Neural cell (in vitro differentiated cells): Measurements from ENCODE around the gene SEC23A. TPM values are rescaled to one million over a fixed set of nuclear protein-coding genes. Genes with fewer than 3 reads are reported as not detected.

Source experiments
- H2AFZ ChIP-seq: fragments of 200-600, 300-800 bp; sonication (generic), shearing (Covaris generic); 2 replicates; pipeline ENCODE4 v1.6.0; 2014; ENCODE audit warnings: low read depth, mild to moderate bottlenecking, antibody characterized with exemption, low read length, moderate library complexity
- H3F3A ChIP-seq: fragments of 200-600 bp; shearing (Covaris generic); 2 replicates; pipeline ENCODE4 v1.6.1; 2016; ENCODE audit warnings: mild to moderate bottlenecking, moderate library complexity, mixed read lengths, antibody characterized with exemption, low read length; ENCODE audit not compliant: insufficient read depth, poor library complexity, severe bottlenecking
- H3K27ac ChIP-seq: fragments of 200-600, 300-800 bp; sonication (generic), shearing (Covaris generic); 2 replicates; pipeline ENCODE4 v1.5.1; 2014; ENCODE audit warnings: mild to moderate bottlenecking, low read length, moderate library complexity
- H3K27me3 ChIP-seq: fragments of 300-800, 200-600 bp; sonication (generic), shearing (Covaris generic); 2 replicates; pipeline ENCODE4 v1.6.0; 2014; ENCODE audit warnings: mild to moderate bottlenecking, low read depth, low read length, moderate library complexity; ENCODE audit not compliant: insufficient read depth
- H3K36me3 ChIP-seq: fragments of 300-800, 200-600 bp; sonication (generic), shearing (Covaris generic); 2 replicates; pipeline ENCODE4 v1.5.1; 2014; ENCODE audit warnings: mild to moderate bottlenecking, antibody characterized with exemption, low read length, moderate library complexity; ENCODE audit not compliant: insufficient read depth
- H3K4me2 ChIP-seq: fragments of 300-800, 200-600 bp; sonication (generic), shearing (Covaris generic); 2 replicates; pipeline ENCODE4 v1.6.0; 2014; ENCODE audit warnings: mild to moderate bottlenecking, low read length
- H3K4me3 ChIP-seq: fragments of 300-800, 200-600 bp; sonication (generic), shearing (Covaris generic); 2 replicates; pipeline ENCODE4 v1.5.1; 2014; ENCODE audit warnings: mild to moderate bottlenecking, low read length, moderate library complexity
- H3K79me2 ChIP-seq: fragments of 200-600 bp; shearing (Covaris generic); replicated peaks from 2 replicates; pipeline ENCODE4 v1.6.0; 2014; ENCODE audit warnings: mild to moderate bottlenecking, low read length, moderate library complexity; ENCODE audit not compliant: insufficient read depth
- H3K9ac ChIP-seq: fragments of 300-800, 200-600 bp; sonication (generic), shearing (Covaris generic); 2 replicates; pipeline ENCODE4 v1.6.1; 2016; ENCODE audit warnings: mild to moderate bottlenecking, low read length, mixed read lengths
- H3K9me2 ChIP-seq: fragments of 200-600 bp; shearing (Covaris generic); 2 replicates; pipeline ENCODE4 v1.6.1; 2016; ENCODE audit warnings: mild to moderate bottlenecking, low read length, mixed read lengths; ENCODE audit not compliant: insufficient read depth
- H3K9me3 ChIP-seq: fragments of 200-600, 300-800 bp; sonication (generic), shearing (Covaris generic); 2 replicates; pipeline ENCODE4 v1.6.1; 2016; ENCODE audit warnings: mild to moderate bottlenecking, mixed run types, low read length, moderate library complexity, mixed read lengths
- H4K20me1 ChIP-seq: fragments of 200-600 bp; shearing (Covaris generic); 2 replicates; pipeline ENCODE4 v1.6.1; 2016; ENCODE audit warnings: mild to moderate bottlenecking, mixed run types; ENCODE audit not compliant: insufficient read depth
- EP300 ChIP-seq: fragments of 450-650 bp; conservative IDR thresholded peaks from 2 replicates; pipeline ENCODE4 v1.6.1; 2014; ENCODE audit warnings: antibody characterized with exemption, mild to moderate bottlenecking, moderate library complexity; ENCODE audit not compliant: poor library complexity, severe bottlenecking
- EZH2 ChIP-seq: fragments of 200-600, 300-800 bp; shearing (Covaris generic), sonication (generic); IDR thresholded peaks from 2 replicates; pipeline ENCODE4 v1.6.1; 2014; ENCODE audit warnings: antibody characterized with exemption, low read length, borderline replicate concordance, mild to moderate bottlenecking; ENCODE audit not compliant: insufficient read depth, poor library complexity, severe bottlenecking
- MXI1 ChIP-seq: fragments of 450-650 bp; conservative IDR thresholded peaks from 2 replicates; pipeline ENCODE4 v1.6.1; 2014; ENCODE audit warnings: antibody characterized with exemption, mild to moderate bottlenecking; ENCODE audit not compliant: poor library complexity, severe bottlenecking
- POLR2AphosphoS5 ChIP-seq: IDR thresholded peaks from 2 replicates; pipeline ENCODE4 v1.6.1; 2012
- RAD21 ChIP-seq: fragments of 450-650 bp; conservative IDR thresholded peaks from 2 replicates; pipeline ENCODE4 v1.6.1; 2014; ENCODE audit warnings: antibody characterized with exemption, mild to moderate bottlenecking, moderate library complexity
- SMC3 ChIP-seq: fragments of 450-650 bp; conservative IDR thresholded peaks from 2 replicates; pipeline ENCODE4 v1.6.1; 2014; ENCODE audit warnings: antibody characterized with exemption, mild to moderate bottlenecking, moderate library complexity; ENCODE audit not compliant: poor library complexity
- TAF1 ChIP-seq: IDR thresholded peaks from 2 replicates; pipeline ENCODE4 v1.6.1; 2012; ENCODE audit warnings: low read depth
- polyA plus RNA-seq: library from polyadenylated mRNA; depleted of rRNA; stranded (reverse); fragments of >200 nt; gene quantifications from 2 replicates; pipeline ENCODE4 v1.2.3, GENCODE V29; 2014
- TF ChIP-seq, protein P1 (sequence below): IDR thresholded peaks from 2 replicates; pipeline ENCODE4 v1.6.1; 2012; ENCODE audit warnings: borderline replicate concordance
- TF ChIP-seq, protein P2 (sequence below): fragments of 450-650 bp; IDR thresholded peaks from 2 replicates; pipeline ENCODE4 v1.5.1; 2014; ENCODE audit warnings: antibody characterized with exemption, mild to moderate bottlenecking, moderate library complexity; ENCODE audit not compliant: poor library complexity, severe bottlenecking

SEC23A gene
- polyA plus RNA-seq, 1 donor from 2014 or later, result 107 TPM

DNA sequence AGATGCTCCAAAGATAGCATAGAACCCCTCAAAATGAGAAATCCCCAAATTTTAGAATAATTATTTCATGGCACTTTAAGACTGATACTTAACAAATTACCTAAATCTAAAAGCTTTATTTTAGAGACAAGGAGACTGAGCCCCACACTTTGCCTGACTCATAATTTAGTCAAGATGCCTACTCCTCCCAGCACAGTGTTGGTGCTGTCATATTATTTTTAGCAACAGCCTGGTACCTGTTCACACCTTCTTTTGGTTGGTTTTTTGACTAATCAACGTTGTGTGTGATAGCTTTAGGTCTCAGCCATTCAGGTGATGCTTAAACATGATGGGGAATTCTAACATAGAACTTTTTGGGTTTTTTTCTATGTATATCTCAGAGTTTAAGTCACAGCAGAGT, 120.2 kb downstream of the SEC23A start:
- Histone ChIP-seq H3K4me2 (no peak overlapping the region), H3K36me3 (no peaks in the 10 kb centered on the region), H3K79me2 (no peaks in the 10 kb centered on the region), H4K20me1 (no peaks in the 10 kb centered on the region), H3K9me2 (no peaks in the 10 kb centered on the region), H3F3A (no peaks in the 10 kb centered on the region), H3K27me3 (no peaks in the 10 kb centered on the region), H3K27ac (no peak overlapping the region), H2AFZ (no peak overlapping the region), H3K9me3 (no peaks in the 10 kb centered on the region), H3K9ac (no peak overlapping the region), H3K4me3 (no peak overlapping the region)
- no peak for TF ChIP-seq RAD21
- TF ChIP-seq POLR2AphosphoS5, result no peak
- TF ChIP-seq, protein P1, sequence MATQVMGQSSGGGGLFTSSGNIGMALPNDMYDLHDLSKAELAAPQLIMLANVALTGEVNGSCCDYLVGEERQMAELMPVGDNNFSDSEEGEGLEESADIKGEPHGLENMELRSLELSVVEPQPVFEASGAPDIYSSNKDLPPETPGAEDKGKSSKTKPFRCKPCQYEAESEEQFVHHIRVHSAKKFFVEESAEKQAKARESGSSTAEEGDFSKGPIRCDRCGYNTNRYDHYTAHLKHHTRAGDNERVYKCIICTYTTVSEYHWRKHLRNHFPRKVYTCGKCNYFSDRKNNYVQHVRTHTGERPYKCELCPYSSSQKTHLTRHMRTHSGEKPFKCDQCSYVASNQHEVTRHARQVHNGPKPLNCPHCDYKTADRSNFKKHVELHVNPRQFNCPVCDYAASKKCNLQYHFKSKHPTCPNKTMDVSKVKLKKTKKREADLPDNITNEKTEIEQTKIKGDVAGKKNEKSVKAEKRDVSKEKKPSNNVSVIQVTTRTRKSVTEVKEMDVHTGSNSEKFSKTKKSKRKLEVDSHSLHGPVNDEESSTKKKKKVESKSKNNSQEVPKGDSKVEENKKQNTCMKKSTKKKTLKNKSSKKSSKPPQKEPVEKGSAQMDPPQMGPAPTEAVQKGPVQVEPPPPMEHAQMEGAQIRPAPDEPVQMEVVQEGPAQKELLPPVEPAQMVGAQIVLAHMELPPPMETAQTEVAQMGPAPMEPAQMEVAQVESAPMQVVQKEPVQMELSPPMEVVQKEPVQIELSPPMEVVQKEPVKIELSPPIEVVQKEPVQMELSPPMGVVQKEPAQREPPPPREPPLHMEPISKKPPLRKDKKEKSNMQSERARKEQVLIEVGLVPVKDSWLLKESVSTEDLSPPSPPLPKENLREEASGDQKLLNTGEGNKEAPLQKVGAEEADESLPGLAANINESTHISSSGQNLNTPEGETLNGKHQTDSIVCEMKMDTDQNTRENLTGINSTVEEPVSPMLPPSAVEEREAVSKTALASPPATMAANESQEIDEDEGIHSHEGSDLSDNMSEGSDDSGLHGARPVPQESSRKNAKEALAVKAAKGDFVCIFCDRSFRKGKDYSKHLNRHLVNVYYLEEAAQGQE, result no peak
- TF ChIP-seq EP300, result no peak
- no peak for TF ChIP-seq TAF1
- TF ChIP-seq, protein P2, sequence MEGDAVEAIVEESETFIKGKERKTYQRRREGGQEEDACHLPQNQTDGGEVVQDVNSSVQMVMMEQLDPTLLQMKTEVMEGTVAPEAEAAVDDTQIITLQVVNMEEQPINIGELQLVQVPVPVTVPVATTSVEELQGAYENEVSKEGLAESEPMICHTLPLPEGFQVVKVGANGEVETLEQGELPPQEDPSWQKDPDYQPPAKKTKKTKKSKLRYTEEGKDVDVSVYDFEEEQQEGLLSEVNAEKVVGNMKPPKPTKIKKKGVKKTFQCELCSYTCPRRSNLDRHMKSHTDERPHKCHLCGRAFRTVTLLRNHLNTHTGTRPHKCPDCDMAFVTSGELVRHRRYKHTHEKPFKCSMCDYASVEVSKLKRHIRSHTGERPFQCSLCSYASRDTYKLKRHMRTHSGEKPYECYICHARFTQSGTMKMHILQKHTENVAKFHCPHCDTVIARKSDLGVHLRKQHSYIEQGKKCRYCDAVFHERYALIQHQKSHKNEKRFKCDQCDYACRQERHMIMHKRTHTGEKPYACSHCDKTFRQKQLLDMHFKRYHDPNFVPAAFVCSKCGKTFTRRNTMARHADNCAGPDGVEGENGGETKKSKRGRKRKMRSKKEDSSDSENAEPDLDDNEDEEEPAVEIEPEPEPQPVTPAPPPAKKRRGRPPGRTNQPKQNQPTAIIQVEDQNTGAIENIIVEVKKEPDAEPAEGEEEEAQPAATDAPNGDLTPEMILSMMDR, result no peak
- TF ChIP-seq SMC3, result no peak
- TF ChIP-seq EZH2, result no peak

DNA sequence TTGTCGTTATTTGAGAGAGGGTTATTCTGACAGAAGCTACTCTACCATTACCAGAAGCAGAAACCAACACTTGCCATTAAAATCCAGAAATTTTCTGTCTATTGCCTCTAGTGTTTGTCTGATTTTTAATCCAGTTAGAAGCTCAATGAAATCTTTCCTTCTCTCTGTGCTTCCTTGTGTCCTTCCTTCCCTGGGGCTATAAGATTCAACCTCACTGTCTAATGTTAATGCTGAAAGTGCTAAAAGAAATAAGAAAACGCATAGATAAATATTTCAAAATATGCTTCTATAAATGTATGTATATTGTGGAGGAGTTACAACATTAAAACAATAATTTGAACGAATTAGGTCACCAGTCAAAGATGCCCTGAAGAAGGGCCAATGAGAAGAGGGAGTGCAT, 120.8 kb downstream of the SEC23A start:
- Histone ChIP-seq H4K20me1 (no peaks in the 10 kb centered on the region), H3K27ac (no peak overlapping the region), H3K9me2 (no peaks in the 10 kb centered on the region), H3K4me3 (no peak overlapping the region), H3K9ac (no peak overlapping the region), H3K36me3 (no peaks in the 10 kb centered on the region), H3F3A (no peaks in the 10 kb centered on the region), H3K79me2 (no peaks in the 10 kb centered on the region), H3K4me2 (no peak overlapping the region), H3K27me3 (no peaks in the 10 kb centered on the region), H2AFZ (no peak overlapping the region), H3K9me3 (no peaks in the 10 kb centered on the region)
- no peak for TF ChIP-seq TAF1
- no peak for TF ChIP-seq EZH2
- TF ChIP-seq POLR2AphosphoS5, result no peak
- no peak for TF ChIP-seq SMC3
- TF ChIP-seq, protein P2, result no peak
- no peak for TF ChIP-seq MXI1
- no peak for TF ChIP-seq EP300
- TF ChIP-seq RAD21, result no peak
- TF ChIP-seq, protein P1, result no peak
